Upper lobe of left lung (tissue), 4 donors: ENCODE results near the gene DLX3.

ENCODE experiments used
- EP300 ChIP-seq, 4 donors: sonication (generic); formaldehyde crosslinking; IDR thresholded peaks; one replicate each; pipeline ENCODE4 v1.5.1; 2017; ENCODE audit warnings: antibody characterized with exemption in 4 of 4, control low read depth in 2 of 4
- POLR2A ChIP-seq, 4 donors: fragments of 450-650 bp; IDR thresholded peaks; one replicate each; pipeline ENCODE4 v1.5.1; 2016 to 2017; ENCODE audit warnings: antibody characterized with exemption in 4 of 4, mild to moderate bottlenecking in 2 of 4
- POLR2AphosphoS5 ChIP-seq, 2 donors: sonication (generic); formaldehyde crosslinking; IDR thresholded peaks; one replicate each; pipeline ENCODE4 v1.5.1; 2017; ENCODE audit warnings: antibody characterized with exemption in 2 of 2
- TF ChIP-seq, protein P1 (sequence below), 6 experiments: fragments of 450-650 bp in 4 of 6; fragments of 200-600 bp in 2 of 6; sonication (generic) in 2 of 6; IDR thresholded peaks; one replicate each; pipeline ENCODE4 v1.5.1; 2016 to 2019; ENCODE audit warnings: antibody characterized with exemption in 6 of 6

DNA sequence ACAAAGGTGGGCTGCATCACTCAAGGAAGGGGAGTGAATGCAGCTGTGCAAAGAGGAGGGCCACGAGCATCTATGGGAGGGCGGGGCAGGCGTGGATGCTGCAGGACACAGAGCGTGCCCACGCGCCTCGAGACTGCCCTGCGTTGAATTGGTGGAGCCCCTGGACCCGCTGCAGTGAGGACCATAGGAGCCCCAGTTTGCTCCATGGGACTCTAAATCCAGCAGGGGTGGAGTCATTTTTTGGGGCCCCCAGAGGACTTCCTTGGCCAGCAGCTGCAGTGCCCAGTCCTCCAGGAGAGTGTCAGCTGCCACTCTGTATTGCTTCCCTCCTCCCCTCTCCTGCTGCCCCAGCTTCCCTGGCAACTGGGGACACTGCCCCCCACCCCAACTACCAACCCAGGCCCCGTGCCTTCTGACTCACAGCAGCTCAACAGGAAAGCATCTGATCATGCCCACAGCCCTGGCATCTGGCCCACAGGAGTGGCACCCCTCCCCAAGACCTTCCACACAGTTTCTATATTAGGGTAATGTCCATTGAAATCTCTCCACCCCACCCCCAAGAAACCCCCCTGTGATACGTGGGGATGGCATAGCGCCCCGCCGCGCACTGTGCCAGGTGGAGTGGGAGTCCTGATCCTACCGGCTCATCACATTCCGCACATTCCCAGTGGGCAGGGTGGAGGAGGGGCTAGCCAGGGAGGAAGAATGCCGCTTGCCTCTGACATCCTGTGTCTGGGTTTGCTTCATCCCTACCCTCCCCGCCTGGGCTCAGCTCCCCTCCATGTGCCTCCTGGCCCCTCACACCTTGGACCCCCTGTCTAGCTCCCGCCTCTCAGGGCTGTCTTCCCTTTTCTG lies 33.1 kb upstream of the DLX3 start:
- no peak for TF ChIP-seq POLR2A (IDR thresholded peaks at IDR 0.05)
- TF ChIP-seq, protein P1, sequence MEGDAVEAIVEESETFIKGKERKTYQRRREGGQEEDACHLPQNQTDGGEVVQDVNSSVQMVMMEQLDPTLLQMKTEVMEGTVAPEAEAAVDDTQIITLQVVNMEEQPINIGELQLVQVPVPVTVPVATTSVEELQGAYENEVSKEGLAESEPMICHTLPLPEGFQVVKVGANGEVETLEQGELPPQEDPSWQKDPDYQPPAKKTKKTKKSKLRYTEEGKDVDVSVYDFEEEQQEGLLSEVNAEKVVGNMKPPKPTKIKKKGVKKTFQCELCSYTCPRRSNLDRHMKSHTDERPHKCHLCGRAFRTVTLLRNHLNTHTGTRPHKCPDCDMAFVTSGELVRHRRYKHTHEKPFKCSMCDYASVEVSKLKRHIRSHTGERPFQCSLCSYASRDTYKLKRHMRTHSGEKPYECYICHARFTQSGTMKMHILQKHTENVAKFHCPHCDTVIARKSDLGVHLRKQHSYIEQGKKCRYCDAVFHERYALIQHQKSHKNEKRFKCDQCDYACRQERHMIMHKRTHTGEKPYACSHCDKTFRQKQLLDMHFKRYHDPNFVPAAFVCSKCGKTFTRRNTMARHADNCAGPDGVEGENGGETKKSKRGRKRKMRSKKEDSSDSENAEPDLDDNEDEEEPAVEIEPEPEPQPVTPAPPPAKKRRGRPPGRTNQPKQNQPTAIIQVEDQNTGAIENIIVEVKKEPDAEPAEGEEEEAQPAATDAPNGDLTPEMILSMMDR (IDR thresholded peaks at IDR 0.05), result no peak
- no peak for TF ChIP-seq POLR2AphosphoS5 (IDR thresholded peaks at IDR 0.05)
- no peak for TF ChIP-seq EP300 (IDR thresholded peaks at IDR 0.05)
